Activated T-cell treated with anti-CD3 and anti-CD28 coated beads, Interleukin-2, amount 50 U/mL, for 48 hours (primary cell): ENCODE data around the gene SBF1.

Experiments used
- DNase-seq, 2 experiments: peaks; one replicate each; pipeline ENCODE4 v3.0.0-alpha.2; 2020

The SBF1 gene

DNA sequence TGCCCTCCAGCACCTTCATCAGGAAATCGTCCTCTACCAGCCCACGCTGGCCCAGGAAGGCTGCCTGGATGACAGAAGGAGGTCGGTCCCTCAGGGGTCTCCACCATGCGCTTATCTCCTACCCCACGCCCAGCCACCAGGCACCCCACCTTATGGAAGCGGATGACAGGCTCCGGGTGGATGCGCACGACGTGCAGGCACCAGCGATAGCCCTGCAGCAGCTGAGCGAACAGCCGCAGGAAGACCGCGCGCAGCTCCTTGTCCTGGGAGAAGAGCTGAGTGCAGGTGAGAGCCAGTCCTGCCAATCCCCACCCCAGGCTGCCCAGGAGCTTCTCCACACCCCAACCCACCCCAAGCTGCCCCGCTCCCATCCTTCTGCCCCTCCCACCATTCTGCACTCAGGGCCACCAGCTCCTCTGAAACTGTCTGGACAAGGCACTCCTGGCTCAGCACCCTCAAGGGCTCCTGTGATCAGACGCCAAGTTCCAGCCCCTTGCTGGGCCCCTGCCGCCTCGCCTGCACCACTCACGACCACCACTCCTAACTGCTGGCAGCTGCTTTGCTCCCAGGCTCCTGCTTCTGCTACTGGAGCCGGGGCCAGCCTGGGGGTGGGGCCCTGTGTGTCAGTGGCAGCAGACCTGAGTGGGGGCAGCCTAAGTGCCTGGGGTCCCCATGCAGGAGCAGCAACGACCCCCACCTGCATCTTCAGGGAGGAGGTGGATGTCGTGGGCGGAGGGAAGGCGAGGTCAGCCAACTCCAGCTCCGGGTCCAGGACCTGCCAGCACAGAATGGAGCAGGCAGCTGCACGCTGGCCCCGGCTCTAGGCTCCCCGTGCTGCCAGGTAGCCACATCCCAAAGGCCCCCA lies 9.5 kb downstream of the SBF1 start:
- no peak for DNase-seq

DNA sequence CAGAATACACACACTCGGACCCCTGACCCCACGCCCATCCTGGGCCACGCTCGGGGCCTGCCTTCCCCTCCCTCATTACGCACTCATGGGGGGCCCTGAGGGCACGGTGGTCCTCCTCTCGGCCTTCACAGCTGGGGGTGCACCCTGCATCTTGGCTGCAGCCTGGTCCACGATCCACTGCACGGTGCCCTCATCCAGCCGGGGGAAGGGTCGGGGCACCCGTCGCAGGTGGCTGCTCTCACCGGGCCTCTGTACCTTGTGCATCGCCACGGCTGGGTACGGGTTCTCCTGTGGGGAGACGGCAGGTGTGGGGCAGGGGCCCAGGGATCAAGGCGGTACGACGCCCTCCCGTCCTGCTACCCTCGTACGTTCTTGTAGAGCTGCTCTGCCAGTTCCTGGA lies 10.4 kb downstream of the SBF1 start:
- no peak for DNase-seq

DNA sequence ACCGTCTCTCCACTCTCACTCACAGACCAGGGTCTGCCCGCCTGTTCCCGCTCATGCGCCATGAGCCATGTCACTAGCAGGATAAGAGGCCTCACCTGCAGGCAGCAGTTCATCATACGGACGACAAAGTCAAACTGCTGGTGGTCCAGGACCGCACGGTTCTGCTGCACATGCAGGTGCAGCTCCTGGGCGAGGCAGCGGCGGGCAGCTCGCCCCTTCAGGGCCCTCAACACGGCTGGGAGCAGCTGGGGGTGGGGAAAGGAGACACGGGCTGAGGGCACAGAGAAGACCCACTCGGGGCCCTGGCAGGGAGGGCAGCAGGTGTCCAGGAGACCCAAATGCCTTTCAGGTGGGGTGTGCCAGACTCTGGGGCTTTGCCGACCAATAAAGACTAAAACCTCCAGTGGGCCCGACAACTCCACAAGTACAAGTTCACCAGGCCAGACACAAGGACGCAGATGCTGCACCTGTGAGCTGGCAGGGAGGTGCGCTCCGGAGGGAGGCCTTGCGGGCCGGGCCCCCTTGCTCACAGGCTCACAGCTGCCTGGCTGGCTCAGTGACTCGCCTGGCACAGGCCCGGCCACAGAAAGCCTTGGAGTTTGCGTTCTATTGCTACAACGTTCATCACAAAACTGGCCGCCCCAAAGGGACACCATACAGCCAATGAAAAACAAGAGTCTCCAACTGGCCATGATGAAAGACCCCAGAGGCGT lies 11.5 kb downstream of the SBF1 start:
- DNase-seq = no peak

DNA sequence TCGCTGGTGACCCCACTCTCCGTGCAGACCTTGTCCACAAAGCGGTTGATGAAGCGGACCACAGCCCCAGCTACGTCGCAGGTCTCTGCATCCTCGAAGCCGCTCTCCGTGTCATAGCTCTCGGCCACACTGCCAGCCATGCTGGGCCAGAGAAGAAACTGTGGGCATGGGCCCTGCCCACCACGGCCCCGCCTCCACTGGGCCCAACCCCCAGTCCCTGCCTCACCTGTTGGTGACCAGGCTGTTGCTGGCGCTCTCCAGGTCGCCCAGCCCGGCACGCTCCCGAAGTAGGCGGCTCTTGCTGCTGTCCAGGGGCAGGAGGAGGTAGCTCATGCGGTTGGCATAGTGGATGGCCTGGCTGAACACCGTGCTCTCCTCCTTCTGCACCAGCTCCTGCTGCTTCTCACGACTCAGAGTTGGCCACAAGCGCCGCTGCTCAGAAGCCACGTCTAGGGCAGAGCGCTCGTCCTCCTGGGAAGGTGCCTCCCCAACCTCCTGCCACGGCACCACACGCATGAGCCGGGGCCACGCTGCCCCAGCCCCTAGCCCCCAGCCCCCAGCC lies 12.8 kb downstream of the SBF1 start:
- DNase-seq = no peak

DNA sequence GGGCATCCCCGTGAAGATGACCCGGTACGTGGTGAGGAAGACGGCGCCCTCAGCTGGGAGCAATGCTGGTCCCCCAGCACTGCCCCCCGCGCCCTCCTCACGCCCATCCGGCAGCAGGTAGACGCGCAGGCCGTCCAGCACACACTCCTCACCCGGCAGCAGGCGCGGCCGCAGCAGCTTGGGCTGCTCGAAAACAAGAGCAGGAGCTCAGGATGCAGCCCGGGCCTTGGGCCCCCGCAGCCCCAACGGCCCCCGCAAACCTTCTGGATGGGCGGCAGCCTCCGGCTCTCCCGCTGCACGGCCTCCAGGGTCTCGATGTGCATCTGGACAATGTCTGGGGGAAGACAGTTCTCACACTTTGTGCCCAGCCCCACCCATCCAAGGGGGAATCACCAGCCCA lies 13.3 kb downstream of the SBF1 start:
- DNase-seq = no peak

DNA sequence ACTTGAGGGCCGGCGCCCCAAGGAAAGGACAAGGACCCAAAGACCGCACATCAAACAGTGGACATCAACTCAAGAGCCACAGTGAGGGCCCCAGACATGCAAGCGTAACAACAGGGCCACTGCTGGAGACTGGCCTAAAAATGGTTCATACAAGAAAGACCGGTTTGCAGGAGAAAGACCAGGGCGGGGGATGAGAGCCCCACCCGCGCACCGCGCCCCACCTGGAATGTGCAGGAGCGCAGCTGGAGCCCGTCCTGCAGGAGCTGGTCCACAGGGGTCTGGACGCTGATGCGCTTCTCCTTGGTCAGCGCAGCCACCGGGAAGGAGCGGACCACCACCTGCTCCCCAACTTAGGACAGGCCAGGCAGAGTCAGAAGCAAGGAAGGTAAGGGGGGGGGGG lies 13.9 kb downstream of the SBF1 start:
- DNase-seq = no peak

DNA sequence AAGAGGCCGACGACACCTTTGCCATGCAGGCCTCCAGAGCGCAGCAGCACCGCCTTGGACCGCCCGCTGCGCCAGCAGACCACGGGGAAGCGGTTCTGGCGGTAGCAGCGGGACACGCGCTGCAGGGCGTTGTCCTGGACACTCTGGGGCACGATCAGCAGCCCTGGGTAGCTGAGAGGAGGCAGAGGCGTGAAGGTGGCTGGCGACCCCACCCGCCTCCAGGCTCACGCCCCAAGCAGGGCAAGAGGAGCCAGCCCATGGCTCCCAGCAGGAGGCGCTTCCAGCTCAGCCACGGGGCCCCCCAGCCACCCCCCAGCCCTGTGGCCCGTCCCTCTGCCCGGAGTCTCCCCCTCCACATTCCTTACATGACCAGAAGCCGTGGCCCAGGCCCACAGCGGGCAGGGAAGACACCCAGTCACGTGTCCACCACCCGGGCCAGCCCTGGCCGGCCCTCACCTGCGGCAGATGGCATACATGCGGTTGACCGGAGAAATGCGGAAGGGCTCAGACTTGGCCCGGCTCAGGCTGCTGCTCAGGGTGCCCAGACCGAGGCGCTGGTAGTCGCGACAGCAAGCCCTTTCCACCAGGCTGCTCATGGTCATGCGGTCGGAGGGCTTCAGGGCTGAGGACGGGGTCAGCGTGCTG lies 15.2 kb downstream of the SBF1 start:
- no peak for DNase-seq

DNA sequence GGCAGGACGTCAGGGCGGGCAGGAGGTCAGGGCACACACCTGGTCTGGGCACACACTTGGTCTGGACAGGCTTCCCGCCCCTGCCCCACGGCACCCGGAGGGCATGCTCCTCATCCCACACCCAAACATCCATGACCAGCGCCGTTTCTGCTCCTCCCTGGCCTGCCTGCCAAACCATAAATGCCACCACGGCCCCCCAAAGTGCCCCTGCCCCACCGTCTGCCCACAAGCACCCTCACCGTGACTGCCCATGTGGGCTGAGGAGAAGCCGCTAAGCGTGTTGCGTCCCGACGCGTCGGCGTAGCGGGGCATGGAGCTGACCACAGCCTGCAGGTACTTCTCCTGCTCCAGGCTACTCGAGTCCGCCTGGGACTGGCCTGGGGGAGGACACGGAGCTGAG lies 15.8 kb downstream of the SBF1 start:
- no peak for DNase-seq

DNA sequence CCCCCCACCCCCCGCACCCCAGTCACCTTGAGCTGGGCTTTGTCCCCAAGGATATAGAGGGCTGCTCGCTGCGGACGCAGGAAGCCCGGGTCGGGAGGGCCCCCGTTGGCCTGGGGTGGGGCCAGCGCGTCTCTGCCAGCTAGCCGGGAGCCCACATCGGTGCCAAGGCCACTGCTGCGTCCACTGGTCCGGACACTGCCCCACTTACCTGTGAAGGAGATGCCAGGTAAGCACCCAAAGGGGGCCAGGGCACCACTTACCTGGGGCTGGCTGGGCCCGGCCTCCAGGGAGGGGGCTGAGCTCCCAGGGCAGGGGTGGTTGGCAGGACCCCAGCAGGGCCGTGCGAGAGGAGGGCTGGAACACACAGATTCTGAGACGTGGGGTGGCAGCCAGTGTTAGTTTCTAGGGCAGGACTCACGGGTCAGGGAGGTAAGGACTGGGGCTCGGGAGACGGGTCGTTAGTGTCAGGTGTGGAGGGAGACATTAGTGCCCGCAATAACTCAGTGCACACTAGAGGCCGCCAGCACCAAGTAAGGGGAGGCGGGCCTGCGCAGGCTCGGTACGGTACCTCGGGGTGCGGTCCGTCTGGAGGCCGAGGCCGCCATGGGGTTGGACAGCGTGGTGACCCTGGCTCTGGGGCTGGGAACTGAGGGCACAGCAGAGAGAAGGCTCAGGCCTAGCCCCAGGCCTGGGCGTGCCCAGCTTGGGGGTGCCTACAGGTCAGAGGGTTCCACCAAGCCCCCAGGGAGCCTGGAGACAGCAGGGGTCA lies 18.2 kb downstream of the SBF1 start:
- no peak for DNase-seq

DNA sequence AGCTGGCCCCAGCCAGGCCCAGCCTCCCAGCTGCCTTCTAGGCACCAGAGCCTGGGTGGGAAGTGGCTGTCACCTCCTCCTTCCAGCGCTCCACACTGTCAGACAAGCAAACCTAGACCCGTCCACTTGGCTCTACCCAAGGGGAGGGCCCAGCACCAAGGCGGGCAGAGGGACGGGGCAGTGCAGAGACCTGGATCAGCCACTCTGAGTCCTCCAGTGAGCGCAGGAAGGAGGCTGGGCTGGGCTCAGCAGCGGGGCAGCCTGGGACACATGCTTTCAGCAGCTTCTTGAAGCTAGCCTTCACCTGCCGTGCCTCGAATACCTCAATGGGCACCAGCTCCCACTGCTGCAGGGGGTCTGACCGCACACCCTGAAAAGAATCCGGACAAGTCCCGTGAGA lies 18.8 kb downstream of the SBF1 start:
- no peak for DNase-seq

DNA sequence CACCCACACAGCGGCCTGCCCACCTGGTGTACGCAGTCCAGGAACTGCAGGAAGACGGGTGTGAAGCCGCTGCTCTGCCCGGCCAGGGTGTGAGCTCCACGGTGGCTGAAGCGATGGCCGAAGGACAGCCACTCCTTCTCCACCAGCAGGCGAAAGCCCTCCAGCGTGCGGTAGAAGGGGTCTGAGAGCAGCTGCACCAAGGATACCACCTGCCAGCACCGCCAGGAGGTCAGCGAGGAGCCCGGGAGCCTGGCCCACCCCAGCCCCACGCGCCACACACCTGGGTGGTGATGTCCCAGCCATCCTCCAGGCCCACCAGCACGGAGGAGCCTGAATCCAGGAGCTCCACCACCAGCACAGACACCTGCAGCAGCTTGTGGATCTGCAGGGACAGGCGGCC lies 19.6 kb downstream of the SBF1 start:
- DNase-seq = no peak

DNA sequence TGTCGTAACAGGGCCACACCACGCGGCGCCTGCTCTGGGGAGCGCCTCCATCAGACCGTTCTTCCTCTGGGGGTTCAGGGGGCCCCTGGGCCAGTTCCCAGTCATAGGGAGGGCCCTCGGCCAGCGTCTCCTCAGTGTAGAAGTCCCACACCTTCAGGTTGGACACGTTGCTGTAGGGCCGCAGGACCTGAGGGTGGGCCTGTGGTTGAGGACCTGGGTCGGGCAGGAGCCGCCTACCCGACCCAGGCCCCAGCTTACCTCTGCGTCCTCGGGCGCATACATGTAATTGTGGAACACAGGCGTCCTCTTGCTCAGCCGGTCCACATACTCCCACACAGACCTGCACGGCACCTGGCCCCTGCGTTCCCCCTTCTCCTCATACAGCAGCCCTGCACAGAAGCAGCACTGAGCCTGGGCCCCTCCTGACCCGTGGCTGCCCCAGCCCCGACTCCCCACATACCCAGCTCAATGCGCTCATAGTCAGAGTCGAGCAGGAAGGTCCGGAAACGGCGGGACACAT lies 20.2 kb downstream of the SBF1 start:
- DNase-seq = no peak

DNA sequence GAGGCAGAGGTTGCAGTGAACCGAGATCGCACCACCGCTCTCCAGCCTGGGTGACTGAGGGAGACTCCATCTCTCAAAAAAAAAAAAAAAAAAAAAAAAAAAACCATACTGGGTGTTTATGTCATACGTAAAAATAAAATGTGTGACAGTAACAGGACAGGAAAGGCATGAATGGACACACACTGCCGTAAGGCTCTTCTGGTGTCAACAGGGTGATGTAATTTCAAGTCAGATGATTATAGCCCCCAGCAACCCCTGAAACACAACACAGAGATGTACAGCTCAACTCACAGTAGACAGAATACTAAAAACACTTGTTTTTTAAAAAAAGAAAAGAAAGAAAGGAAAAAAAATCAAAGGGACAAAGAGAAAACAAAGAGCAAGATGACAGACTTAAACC lies 22.2 kb downstream of the SBF1 start:
- no peak for DNase-seq

DNA sequence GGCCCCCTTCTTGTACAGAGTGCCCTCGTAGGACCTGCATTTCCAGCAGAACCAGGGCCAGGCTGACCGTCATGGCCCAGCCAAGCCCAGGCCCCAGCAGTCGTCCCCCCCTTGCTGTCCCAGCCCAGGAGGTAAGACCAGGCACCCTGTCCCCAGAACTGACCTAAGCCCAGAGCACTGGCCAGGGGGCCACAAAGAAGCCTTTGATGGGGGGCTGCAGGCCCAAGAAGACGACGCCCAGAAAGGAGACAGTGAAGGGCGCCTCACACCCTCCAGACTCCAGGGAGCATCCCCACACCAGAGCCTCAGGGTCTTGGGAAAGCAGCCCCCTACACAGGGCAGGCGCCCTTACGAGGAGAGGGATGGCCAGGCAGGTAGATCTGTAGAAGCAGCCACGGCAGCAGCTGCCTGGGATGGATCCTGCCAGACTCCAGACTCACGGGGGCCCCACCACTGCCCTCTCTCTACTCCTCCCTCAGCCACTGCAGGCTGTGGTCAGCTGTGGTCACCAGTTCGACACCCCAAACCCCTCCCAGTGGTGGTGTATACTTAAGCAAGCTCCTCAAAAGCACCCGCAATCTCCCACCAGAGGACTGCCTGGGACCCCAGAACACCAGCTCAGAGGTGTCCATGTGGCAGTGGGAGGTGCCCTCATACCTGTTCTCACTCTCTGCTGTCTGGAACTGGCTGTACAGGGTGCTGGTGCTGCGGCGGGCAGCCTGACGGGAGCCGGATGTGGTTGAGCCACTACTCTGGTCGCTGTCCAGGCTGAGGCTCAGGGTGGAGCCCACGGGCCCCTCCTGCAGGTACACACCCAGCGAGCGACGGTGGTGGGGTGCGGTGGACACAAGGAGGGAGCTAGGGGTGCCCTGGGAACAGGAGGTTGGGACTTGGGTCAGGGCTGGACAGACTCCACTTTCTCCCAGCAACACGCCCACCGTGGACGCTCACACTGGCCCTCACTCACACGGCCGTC lies 27.0 kb downstream of the SBF1 start:
- no peak for DNase-seq

DNA sequence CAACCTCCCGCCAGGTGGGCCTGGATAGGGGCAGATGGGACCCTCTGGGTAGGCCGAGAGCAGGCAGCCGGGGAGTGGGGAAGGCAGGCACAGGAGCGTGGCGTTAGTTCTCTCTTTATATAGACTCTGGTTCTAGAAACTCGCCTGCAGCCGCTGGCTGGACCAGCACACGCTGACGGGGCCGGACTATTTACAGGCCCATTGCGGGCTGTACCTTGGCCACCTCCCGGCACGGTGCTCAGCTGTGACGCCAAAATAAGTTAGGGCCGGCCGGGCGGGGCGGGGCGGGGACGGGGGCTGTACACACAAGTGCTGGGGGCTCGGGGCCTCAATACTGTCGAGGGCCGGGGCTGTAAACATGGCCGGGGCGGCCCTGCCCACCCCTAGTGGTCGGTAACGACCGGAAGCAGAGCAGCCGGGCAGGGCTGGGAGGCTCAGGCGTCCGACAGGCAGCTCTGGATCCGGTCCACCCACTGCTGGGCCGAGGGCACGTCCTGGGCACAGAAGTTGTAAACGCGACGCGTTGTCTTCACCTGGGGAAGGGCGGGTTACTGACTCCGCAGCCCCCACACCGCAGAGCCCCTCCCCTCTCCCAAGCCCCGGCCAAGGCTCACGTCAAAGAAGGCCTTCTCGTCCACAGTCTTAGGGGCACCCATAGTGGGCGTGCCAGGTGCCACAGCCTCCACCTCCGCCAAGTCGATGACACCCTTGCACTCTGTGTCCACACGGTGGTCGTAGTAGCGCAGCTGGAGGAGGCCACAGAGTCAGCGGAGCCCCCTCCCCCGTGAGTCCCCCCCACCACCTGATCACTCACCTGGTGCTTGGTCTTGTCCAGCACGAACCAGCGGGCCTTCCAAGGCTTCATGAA lies 27.9 kb downstream of the SBF1 start:
- no peak for DNase-seq

DNA sequence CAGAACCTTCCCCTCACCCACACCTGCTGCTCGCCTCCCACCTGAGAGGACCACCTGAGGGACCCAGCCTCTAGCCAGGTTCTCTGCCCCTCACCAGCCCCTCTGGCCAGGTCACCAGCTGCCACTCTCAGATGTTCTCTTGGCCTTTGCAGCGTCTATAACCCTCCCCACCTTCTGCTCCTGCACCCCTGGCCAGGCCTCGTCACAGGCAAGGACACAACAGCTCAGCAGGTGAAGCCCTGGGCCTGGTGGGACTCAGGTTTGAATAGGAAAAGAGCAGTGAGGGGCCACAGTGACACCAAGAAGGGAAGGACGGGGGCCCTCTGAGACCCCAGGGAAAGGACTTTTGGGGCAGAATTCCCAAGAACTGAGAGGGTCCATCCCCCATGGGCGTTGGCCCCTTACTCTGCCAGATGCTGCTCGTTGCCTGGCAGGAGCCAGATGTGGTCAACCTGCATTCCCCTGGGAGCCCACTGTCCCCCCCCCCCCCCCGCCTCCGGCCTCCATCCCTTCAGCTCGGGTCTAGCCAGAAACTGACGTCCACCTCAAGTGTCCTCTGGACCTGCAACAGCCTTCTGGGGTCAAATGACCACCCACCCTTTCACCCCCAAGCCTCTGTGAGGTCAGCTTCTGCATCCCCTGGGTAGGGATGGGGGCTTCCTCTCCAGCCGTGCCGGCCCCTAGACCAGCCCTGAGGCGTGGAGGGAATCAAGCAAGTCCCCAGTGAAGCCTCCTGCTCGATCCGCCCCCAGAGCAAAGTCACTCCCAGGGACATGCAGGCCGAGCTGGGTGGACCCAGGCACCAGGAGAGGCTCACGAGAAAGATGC lies 28.7 kb downstream of the SBF1 start:
- no peak for DNase-seq

DNA sequence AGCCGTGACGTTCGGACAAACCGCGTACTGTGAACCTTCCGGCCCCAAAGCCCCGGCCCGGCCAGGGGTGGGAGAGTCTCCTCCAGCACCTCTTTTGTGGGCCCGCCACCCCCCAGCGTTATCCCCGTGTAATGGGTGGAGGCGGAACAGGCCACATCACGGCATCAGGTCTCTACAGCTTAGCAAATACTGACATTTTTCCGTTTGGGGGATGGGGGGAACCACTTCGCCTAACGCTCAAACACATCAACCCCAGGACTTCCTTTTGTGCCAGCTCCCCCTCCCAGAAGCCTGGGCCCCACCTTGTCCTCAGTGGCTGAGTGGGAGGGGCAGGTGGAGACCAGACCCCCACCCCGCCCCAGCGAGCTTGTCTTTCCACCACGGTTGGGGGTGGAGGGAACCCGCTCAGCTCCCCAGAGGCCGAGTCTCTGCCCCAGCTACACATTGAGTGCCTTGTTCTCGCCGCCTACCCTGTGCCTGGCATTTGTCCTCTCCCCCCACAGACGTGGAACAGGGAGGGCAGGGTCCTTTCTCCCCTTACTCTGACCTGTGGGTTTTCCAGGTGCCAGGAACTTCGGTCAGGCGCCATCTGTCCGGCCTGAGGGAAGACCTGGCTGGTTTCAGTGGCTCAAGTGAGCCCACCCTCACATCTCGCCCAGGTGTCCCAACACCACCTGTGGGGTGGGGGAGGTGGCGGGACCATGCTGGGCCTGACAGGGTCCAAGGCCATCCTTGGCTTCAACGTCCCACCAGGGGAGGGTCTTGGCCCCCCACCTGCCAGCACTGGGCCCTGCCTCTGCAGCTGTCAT lies 29.6 kb downstream of the SBF1 start:
- no peak for DNase-seq

DNA sequence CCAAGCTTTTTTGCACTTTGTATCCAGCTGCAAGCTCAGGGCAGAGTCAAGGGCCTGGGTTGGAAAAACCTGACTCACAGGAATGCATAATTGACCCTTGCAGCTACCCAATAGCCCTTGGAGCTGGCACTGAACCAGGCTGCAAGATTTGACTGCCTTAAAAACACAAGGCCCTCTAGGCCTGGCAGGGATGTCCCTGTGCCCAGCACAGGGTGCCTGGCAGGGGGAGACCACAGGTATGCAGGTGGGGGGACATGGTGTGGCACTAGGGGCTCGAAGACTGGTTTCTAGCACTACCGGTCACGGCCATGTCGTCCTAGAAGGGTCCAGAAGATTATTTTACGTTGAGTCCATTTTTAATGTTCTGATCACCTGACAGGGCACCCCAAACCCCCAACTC lies 30.2 kb downstream of the SBF1 start:
- DNase-seq = no peak
